GM12891 (cell line): ENCODE measurements around the gene TRPV6.

ENCODE experiments used
- PAX5 ChIP-seq: IDR thresholded peaks from 2 replicates; pipeline ENCODE4 v1.6.1; 2011; ENCODE audit warnings: low read length, moderate library complexity, mild to moderate bottlenecking; ENCODE audit not compliant: insufficient read depth, severe bottlenecking
- POLR2A ChIP-seq: IDR thresholded peaks from 2 replicates; pipeline ENCODE4 v1.6.1; 2011; ENCODE audit warnings: low read depth, low read length, control low read depth
- POLR2AphosphoS5 ChIP-seq: IDR thresholded peaks from 2 replicates; pipeline ENCODE4 v1.6.1; 2011; ENCODE audit warnings: low read depth, low read length, control low read depth
- POU2F2 ChIP-seq: IDR thresholded peaks from 2 replicates; pipeline ENCODE4 v1.6.1; 2011; ENCODE audit warnings: low read depth, mild to moderate bottlenecking, control low read depth, low read length, moderate library complexity
- TAF1 ChIP-seq: IDR thresholded peaks from 2 replicates; pipeline ENCODE4 v1.6.1; 2011; ENCODE audit warnings: low read depth, low read length, control low read depth

DNA sequence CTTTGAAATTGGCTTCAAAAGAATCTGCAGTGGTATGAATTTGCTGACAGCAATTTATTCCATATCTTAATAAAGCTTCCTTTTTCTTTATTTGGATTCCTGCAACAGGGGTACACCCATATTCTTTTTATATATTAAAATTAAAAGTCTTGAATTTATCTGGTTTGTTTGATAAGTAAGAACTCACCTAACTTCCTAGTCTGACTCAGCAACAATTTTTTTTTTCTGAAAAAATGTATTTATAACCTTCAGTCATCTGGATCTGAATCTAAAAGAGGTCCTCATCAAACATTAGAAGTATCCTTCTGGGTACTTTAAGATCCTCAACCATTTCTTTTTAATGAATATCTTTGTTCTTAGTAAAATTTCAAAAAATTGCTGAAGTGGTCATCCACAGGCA is 26.1 kb downstream of the TRPV6 start:
- TF ChIP-seq TAF1 (no peak), POU2F2 (no peak), PAX5 (no peak), POLR2A (no peak), POLR2AphosphoS5 (no peak)
